Caki2 (cell line): ENCODE data around the gene FLT4. TPM values are rescaled to one million over a fixed set of nuclear protein-coding genes. Genes with fewer than 3 reads are reported as not detected.

Experiments
- DNase-seq: peaks from one replicate; pipeline ENCODE4 v3.0.0-alpha.2; 2015; ENCODE audit warnings: low read depth
- in situ Hi-C: cut with HindIII; loops from 2 replicates; pipeline ENCODE4 v1.10.0; 2016; ENCODE audit warnings: low sequenced_read_pairs, low pct_unique_long_range_greater_than_20kb, mixed read lengths
- total RNA-seq: library from RNA; depleted of rRNA; stranded (reverse); fragments of >200 nt; shearing (Covaris generic); gene quantifications from 2 replicates; pipeline ENCODE4 v1.2.3, GENCODE V29; 2014; ENCODE audit warnings: low replicate concordance

The FLT4 gene
- total RNA-seq, 1 experiment from 2014 or later, result 2.3 TPM

DNA sequence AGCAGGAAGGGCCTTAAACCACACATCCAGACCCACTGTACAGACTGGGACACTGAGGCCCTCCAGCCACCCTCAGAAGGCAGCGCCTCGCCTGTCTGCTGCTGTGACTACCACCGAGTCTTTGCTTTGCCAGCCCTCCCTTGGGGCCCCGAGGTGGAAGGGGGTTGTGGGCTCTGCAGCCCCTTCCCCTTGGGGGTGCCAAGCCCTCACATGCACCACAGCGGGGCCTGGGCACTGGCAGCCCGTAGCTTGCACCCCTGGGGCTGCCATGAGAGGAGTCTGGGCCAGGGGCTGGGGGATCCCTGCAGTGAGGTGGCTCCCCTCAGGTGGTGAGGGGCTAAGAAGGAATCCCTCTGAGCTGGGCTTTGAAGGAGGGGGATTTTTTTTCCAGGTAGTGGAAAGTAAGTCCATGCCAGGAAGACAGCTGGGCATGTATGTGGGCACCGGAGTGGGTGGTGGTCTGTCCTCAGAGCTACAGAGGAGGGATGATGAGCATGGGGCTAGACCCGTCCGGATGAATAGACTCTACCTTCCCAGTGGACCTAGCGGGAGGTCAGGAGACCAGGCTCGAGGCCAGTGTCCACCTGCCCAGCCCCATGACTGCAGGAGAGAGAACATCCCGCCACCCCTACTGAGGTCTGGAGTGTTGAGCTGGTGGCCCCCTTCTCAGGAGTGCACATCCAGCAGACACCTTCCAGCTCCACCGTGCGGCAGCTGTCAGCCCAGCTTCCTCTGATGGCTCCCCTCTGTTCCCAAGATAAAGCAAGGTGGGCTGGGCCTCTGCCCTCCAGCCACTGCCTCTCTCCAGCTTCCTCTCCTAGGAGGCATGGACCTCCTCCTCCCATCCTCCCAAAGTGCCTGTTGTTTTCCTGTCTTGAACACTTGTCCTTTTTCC, 15.9 kb downstream of the FLT4 start:
- DNase-seq, result no peak
- in situ Hi-C loops, result no loop called here

GRCh38 chr5:180632768-180633167, 16.6 kb downstream of the FLT4 start:
- no peak for DNase-seq
- in situ Hi-C loops, result no loop called here

- in situ Hi-C loops, result no loop called here
- DNase-seq, result no peak
Observed at GRCh38 chr5:180631549-180632383, 17.6 kb downstream of the FLT4 start.

GRCh38 chr5:180630426-180630825, 19.0 kb downstream of the FLT4 start:
- in situ Hi-C loops, result no loop called here

DNA sequence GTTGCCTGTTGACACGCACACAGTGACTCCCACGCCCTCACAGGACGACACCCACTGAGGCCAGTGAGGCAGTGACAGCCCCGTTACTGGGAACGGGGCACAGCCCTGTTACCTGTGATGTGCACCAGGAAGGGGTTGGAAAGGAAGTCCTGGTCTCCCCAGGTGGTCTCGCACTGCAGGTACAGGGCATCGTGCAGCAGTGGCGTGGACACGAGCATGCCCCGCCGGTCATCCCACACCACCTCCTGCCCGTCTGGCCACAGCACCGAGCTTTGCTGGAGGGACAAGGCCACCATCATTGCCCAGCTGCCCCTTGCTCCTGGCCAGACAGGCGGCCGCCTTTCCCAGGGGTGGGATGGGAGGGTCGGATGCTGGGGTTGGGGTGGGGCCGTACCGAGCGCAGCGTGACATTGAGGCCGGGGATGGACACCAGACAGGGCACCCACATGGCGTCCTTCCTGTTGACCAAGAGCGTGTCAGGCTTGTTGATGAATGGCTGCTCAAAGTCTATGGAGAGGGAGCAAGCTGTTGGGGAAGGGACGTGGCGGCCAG, 19.5 kb downstream of the FLT4 start:
- in situ Hi-C loops, result no loop called here
- no peak for DNase-seq

More at GRCh38 chr5:180630426-180630825, 19.0 kb downstream of the FLT4 start:
- no peak for DNase-seq

DNA sequence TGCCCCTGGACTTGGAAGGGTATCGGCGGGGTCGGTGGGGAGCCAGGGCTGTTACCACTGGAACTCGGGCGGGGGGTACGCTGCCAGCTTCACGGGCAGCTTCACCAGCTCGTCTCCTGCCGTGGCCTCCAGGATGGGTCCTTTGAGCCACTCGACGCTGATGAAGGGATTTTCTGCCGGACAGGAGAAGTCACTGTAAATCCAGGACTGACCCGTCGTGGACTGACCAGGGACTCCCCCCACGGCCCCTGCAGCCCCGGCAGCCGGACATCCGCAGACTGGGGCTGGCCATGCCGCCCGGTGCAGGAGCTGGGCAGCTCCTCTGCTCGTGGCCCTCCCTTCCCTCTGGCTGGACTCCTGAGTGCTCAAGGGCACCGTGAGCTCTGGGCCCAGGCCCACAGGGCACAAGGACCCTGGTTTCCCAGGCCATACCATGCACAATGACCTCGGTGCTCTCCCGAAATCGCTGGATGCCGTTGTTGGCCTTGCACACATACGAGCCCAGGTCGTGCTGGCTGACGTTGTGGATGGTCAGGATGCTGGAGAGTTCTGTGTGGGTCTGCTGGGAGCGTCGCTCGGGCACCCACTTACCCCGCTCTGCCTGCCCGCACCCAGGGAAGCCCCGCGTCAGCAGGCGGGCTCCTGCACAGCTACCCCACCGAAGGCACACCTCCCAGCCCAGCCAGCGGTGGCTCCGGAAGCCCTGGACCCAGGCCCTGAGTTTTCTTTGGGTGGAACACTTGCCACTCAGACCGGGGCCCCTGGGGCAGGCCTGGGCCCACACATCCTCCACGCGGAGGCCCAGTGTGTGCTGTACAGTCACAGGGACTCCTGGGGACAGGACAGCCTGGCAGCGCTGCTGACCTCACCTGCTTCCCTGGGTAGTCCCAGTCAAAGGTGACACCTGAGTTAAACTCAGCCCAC, 20.3 kb downstream of the FLT4 start:
- in situ Hi-C loops, result no loop called here

DNA sequence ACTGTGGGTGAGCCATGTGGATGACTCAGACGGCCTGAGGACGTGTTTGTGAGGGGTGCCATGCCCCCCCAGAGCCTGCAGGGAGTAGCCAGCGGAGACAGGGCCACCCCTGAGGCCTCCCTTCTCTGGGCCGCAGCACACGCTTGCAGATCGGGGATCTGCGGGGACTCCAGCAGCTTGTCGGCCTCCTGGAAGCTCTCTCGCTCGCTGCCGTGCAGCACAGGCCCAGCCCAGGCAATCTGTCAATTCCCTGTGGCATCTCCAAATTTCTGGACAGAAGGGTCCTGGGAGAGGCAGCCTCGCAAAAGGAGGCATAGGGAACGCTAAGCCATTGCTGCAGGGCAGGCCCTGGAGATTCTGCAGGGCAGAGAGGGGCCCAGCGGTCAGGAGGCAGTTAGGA, 21.2 kb downstream of the FLT4 start:
- in situ Hi-C loops, result no loop called here
- no peak for DNase-seq

More for the DNA sequence above, 20.3 kb downstream of the FLT4 start:
- DNase-seq, result no peak

GRCh38 chr5:180627386-180628120, 21.8 kb downstream of the FLT4 start:
- in situ Hi-C loops, result no loop called here
- no peak for DNase-seq

- in situ Hi-C loops, result no loop called here
- no peak for DNase-seq
Observed at GRCh38 chr5:180626661-180627385, 22.6 kb downstream of the FLT4 start.

GRCh38 chr5:180625791-180626660, 23.4 kb downstream of the FLT4 start:
- in situ Hi-C loops, result no loop called here
- no peak for DNase-seq

DNA sequence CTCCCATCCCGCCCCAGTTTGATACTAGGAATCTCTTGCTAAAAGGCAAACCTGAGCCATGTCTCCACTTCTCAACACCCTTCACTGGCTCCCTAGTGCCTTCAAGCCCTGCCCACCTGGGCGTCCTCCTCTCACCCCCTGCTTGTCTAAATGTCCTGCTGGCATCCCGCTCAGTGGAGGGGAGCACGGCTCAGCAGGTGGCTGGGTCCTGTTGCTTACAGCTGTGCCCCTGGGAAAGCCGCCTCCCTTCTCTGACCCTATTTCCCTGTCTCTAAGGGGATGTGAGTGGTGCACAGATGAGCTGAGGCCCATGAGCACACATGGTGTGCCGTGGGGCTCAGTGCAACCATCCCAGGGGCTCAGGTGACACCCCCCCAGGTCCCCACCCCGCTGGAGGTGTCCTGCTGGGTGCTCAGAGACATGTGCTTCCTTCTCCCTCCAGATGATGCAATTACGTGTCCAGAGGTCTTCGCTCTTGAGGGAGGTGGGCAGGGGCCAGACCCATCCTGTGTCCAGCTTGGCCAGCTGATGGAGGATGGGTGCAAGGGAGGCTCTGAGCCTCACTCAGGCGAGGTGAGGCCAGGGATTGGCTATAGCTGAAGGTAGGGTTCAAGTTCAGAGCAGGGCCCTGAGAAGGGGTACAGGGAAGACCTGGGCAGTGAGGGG, 24.1 kb downstream of the FLT4 start:
- no peak for DNase-seq
- in situ Hi-C loops, result no loop called here

DNA sequence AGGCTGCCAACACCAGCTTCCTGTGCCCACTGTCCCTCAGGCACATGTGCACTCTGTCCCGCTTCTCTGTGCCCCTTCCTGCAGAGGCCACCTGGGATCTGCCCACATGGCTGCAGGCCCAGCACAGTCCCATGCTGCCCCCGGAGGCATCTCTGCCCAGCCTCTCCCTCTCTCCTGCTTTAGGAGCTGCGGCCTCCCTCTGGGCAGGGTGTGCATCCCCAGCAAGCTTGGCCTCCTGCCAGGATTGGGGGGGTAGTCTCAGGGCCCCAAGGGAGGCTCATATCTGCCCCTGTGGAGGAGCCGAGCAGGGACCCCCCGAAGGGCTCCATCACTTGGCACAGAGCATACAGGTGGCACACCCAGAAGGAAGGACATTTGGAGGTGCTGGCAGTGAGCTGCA, 24.8 kb downstream of the FLT4 start:
- in situ Hi-C loops, result no loop called here
- no peak for DNase-seq

- in situ Hi-C loops, result no loop called here
- no peak for DNase-seq
Observed at GRCh38 chr5:180623844-180624243, 25.6 kb downstream of the FLT4 start.

DNA sequence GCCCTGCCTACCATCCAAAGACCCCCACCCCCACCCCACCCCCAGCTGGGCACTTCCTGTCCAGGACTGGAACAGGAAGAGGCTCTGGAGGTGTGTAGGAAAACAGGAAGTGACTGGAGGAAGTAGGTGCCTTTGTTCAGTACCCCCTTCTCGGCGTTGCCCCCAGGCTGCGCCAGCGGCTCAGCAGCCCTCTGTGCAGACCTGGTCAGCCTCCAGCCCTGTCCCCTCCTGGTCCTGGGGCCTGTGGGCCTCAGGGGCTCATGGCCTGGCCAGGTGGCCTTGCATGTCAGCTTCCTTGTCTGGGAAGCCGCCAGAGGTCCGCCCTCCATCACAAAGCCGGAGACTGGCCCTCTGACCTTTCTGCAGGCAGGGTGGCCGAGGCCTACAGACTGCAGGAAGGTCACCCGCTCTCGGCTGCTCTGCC, 26.0 kb downstream of the FLT4 start:
- in situ Hi-C loops, result no loop called here
- no peak for DNase-seq

DNA sequence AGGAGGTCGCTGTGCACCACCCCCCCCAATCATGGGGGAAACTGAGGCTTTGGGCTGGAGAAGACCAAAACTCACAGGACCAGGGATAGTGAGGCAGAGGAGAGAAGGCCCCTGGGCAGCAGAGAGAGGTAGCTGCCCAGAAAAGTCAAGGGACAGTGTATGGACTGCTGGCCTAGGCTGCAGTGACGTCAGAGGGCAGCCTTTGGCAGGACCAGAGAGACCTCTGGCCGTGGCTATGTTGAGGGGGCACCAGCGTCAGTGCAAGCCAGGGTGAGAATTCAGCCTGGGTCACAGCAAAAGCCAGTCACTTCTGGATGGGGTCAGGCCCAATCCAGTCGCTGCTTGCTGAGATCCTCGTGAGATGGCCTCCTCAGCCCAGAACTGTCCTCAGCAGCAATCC, 26.5 kb downstream of the FLT4 start:
- DNase-seq, result no peak
- in situ Hi-C loops, result no loop called here
